HFFc6 (cell line): ENCODE data around the gene LHFPL3. TPM values are rescaled to one million over a fixed set of nuclear protein-coding genes. Genes with fewer than 3 reads are reported as not detected.

Experiments used
- DNase-seq: peaks from one replicate; pipeline ENCODE4 v3.0.0-alpha.2; 2018
- H3K27ac Mint-ChIP-seq: 2 replicates; pipeline ENCODE4 v1.8.0; 2020; ENCODE audit warnings: mild to moderate bottlenecking, mixed read lengths
- H3K27me3 Mint-ChIP-seq: 2 replicates; pipeline ENCODE4 v1.8.0; 2021; ENCODE audit warnings: mild to moderate bottlenecking, moderate library complexity, mixed read lengths; ENCODE audit not compliant: insufficient read depth
- H3K36me3 Mint-ChIP-seq: 2 replicates; pipeline ENCODE4 v1.8.0; 2021; ENCODE audit warnings: low read depth, mixed read lengths
- H3K4me1 Mint-ChIP-seq: 2 replicates; pipeline ENCODE4 v1.8.0; 2020; ENCODE audit warnings: low read depth, mixed read lengths
- H3K4me3 Mint-ChIP-seq: 2 replicates; pipeline ENCODE4 v1.8.0; 2020; ENCODE audit warnings: mild to moderate bottlenecking, moderate library complexity, mixed read lengths
- H3K9me3 Mint-ChIP-seq: 2 replicates; pipeline ENCODE4 v1.8.0; 2020; ENCODE audit warnings: mild to moderate bottlenecking, mixed read lengths
- CTCF ChIP-seq: fragments of 200-600 bp; sonication (generic); IDR thresholded peaks from 2 replicates; pipeline ENCODE4 v1.5.0; 2021; ENCODE audit warnings: antibody characterized with exemption, mild to moderate bottlenecking
- total RNA-seq, 6 experiments: library from RNA; stranded (reverse); fragmentation: NEBNext Ultra II Directional; extraction: Animal tissue kit (Norgen Biotek cat#: 25700); gene quantifications; 2 replicates in 1 of 6; 3 replicates in 5 of 6; pipeline ENCODE4 v1.2.3, GENCODE V29; 2021

LHFPL3 gene
- total RNA-seq, 6 experiments from 2014 or later, result not detected

- H3K9me3 Mint-ChIP-seq, result peaks cover 39% of the 10 kb centered on the region
- no peaks in the 10 kb centered on the region for H3K27me3 Mint-ChIP-seq
- H3K36me3 Mint-ChIP-seq, result no peaks in the 10 kb centered on the region
- TF ChIP-seq CTCF, result no peak
- no peaks in the 10 kb centered on the region for H3K4me1 Mint-ChIP-seq
- H3K4me3 Mint-ChIP-seq, result no peak overlapping the region
- no peak for DNase-seq
- H3K27ac Mint-ChIP-seq, result no peak overlapping the region
These were observed 39.5 kb downstream of the LHFPL3 start for GRCh38 chr7:104367926-104368325.

GRCh38 chr7:104371216-104371979 is 43.0 kb downstream of the LHFPL3 start:
- no peak for DNase-seq
- no peak for TF ChIP-seq CTCF
- Mint-ChIP-seq H3K27me3 (no peaks in the 10 kb centered on the region), H3K27ac (no peak overlapping the region), H3K36me3 (no peaks in the 10 kb centered on the region), H3K4me3 (no peak overlapping the region), H3K4me1 (no peaks in the 10 kb centered on the region), H3K9me3 (peaks cover 43% of the 10 kb centered on the region)

- Mint-ChIP-seq H3K36me3 (no peaks in the 10 kb centered on the region), H3K4me1 (no peaks in the 10 kb centered on the region), H3K4me3 (no peak overlapping the region), H3K27me3 (no peaks in the 10 kb centered on the region), H3K9me3 (peaks cover 45% of the 10 kb centered on the region), H3K27ac (no peak overlapping the region)
- no peak for DNase-seq
- no peak for TF ChIP-seq CTCF
These were observed 43.6 kb downstream of the LHFPL3 start for GRCh38 chr7:104371980-104372357.

GRCh38 chr7:104382616-104383015 is 54.2 kb downstream of the LHFPL3 start:
- no peaks in the 10 kb centered on the region for H3K4me1 Mint-ChIP-seq
- H3K9me3 Mint-ChIP-seq, result peaks cover 35% of the 10 kb centered on the region
- H3K4me3 Mint-ChIP-seq, result no peak overlapping the region
- H3K27ac Mint-ChIP-seq, result no peak overlapping the region
- no peak for TF ChIP-seq CTCF
- no peak for DNase-seq
- no peaks in the 10 kb centered on the region for H3K36me3 Mint-ChIP-seq
- H3K27me3 Mint-ChIP-seq, result no peaks in the 10 kb centered on the region

GRCh38 chr7:104386943-104387342 is 58.5 kb downstream of the LHFPL3 start:
- H3K27ac Mint-ChIP-seq, result no peak overlapping the region
- TF ChIP-seq CTCF, result no peak
- H3K4me1 Mint-ChIP-seq, result no peaks in the 10 kb centered on the region
- no peaks in the 10 kb centered on the region for H3K27me3 Mint-ChIP-seq
- no peaks in the 10 kb centered on the region for H3K36me3 Mint-ChIP-seq
- H3K4me3 Mint-ChIP-seq, result no peak overlapping the region
- peaks cover 55% of the 10 kb centered on the region for H3K9me3 Mint-ChIP-seq
- DNase-seq, result no peak
